K562 (cell line): ENCODE results near the gene SLC9A3.
"Not testable (repeated sequence)": the region's sequence is repeated elsewhere in the genome, so short reads cannot be mapped to it uniquely, and the experiment has no call there.

Experiments
- ATF2 ChIP-seq: sonication (generic); formaldehyde crosslinking; IDR thresholded peaks from 2 replicates; pipeline ENCODE4 v1.8.1; 2022; ENCODE audit warnings: missing genetic modification reagents
- ETV6 ChIP-seq, 3 experiments: fragments of 150-350 bp in 1 of 3; sonication (generic) in 1 of 3; formaldehyde crosslinking in 1 of 3; IDR thresholded peaks; 2 replicates each; pipeline versions ENCODE4 v1.6.1 to v1.8.0; 2014 to 2022; ENCODE audit warnings: borderline replicate concordance in 2 of 3, low read depth in 2 of 3, antibody characterized with exemption in 1 of 3, low read length in 1 of 3, mild to moderate bottlenecking in 1 of 3, missing genetic modification reagents in 1 of 3
- FOS ChIP-seq: IDR thresholded peaks from 3 replicates; pipeline ENCODE4 v1.6.1; 2011; ENCODE audit not compliant: insufficient read length; ENCODE audit errors: extremely low read depth
- ID3 ChIP-seq, 2 experiments: fragments of 250-450 bp in 1 of 2; fragments of 450-650 bp in 1 of 2; sonication (Bioruptor Pico) in 1 of 2; IDR thresholded peaks; 2 replicates each; pipeline versions ENCODE4 v1.6.1 to v1.8.0; 2016 to 2021; ENCODE audit warnings: mild to moderate bottlenecking in 2 of 2, moderate library complexity in 2 of 2, missing compliant biosample characterization in 1 of 2, missing genetic modification characterization in 1 of 2
- MAX ChIP-seq: sonication (generic); formaldehyde crosslinking; IDR thresholded peaks from 2 replicates; pipeline ENCODE4 v1.9.0; 2022; ENCODE audit warnings: mild to moderate bottlenecking, missing genetic modification reagents
- POLR2A ChIP-seq: fragments of 450-650 bp; conservative IDR thresholded peaks from 2 replicates; pipeline ENCODE4 v1.6.1; 2016
- SAFB2 ChIP-seq: fragments of 200-400 bp; formaldehyde crosslinking; IDR thresholded peaks from 2 replicates; pipeline ENCODE4 v1.6.1; 2018; ENCODE audit warnings: borderline replicate concordance, low read length, low read depth, moderate library complexity; ENCODE audit not compliant: severe bottlenecking
- TARDBP ChIP-seq: fragments of 450-650 bp; IDR thresholded peaks from 2 replicates; pipeline ENCODE4 v1.6.1; 2016
- TFE3 ChIP-seq: fragments of 450-650 bp; formaldehyde crosslinking; IDR thresholded peaks from 2 replicates; pipeline ENCODE4 v1.4.0; 2020; ENCODE audit warnings: mild to moderate bottlenecking, mixed read lengths
- XRCC4 ChIP-seq: IDR thresholded peaks from one replicate; pipeline ENCODE4 v1.6.1; 2011; ENCODE audit not compliant: insufficient read depth, insufficient read length; ENCODE audit errors: extremely low read depth
- ZBTB33 ChIP-seq: sonication (generic); formaldehyde crosslinking; IDR thresholded peaks from 2 replicates; pipeline ENCODE4 v1.8.1; 2023; ENCODE audit warnings: mild to moderate bottlenecking, missing genetic modification reagents
- ZBTB40 ChIP-seq, 2 experiments: fragments of 450-650 bp in 1 of 2; sonication (generic) in 1 of 2; formaldehyde crosslinking in 1 of 2; IDR thresholded peaks; 2 replicates each; pipeline versions ENCODE4 v1.7.1 to v1.9.0; 2016 to 2022; ENCODE audit warnings: inconsistent platforms in 1 of 2, mild to moderate bottlenecking in 1 of 2, missing genetic modification reagents in 1 of 2
- ZNF551 ChIP-seq: fragments of 250-450 bp; sonication (Bioruptor Pico); IDR thresholded peaks from 2 replicates; pipeline ENCODE4 v1.5.0; 2021; ENCODE audit warnings: mild to moderate bottlenecking, moderate library complexity

- not testable (repeated sequence) for TF ChIP-seq ETV6 (IDR thresholded peaks at IDR 0.05; ENCODE audit: borderline replicate concordance in 1 of 2, low read depth in 2 of 2, low read length in 1 of 2); ETV6 (CRISPR knock-in tag; IDR thresholded peaks at IDR 0.05; ENCODE audit: borderline replicate concordance); POLR2A; XRCC4; TARDBP; SAFB2; TFE3 (CRISPR knock-in tag); ZNF551 (CRISPR knock-in tag); MAX (CRISPR knock-in tag); ZBTB40 (IDR thresholded peaks at IDR 0.05); ZBTB40 (CRISPR knock-in tag; IDR thresholded peaks at IDR 0.05); ID3 (CRISPR knock-in tag; IDR thresholded peaks at IDR 0.05); ID3 (tag; IDR thresholded peaks at IDR 0.05); ATF2 (CRISPR knock-in tag); FOS; ZBTB33 (CRISPR knock-in tag)
These were observed 49.9 kb downstream of the SLC9A3 start for GRCh38 chr5:474232-474839.
